Activated CD8-positive, alpha-beta memory T cell treated with anti-CD3 and anti-CD28 coated beads, Interleukin-2, amount 10 ng/mL, durations not matched to agents 7 days and 5 days (primary cell): Measurements from ENCODE around the gene TMED6. TPM values are rescaled to one million over a fixed set of nuclear protein-coding genes. Genes with fewer than 3 reads are reported as not detected.
"Not testable (repeated sequence)": the region's sequence is repeated elsewhere in the genome, so short reads cannot be mapped to it uniquely, and the experiment has no call there.

Experiments used
- ATAC-seq: fragments of 150-1000 bp; cut with Tn5 transposase; one replicate; pipeline ENCODE4 v1.10.0; 2021; ENCODE audit warnings: moderate library complexity
- CTCF ChIA-PET: fragments of 350-600 bp; sonication (Branson Sonifier 250); formaldehyde crosslinking; loops from one replicate; lab custom pipeline; 2021; ENCODE audit warnings: antibody characterized with exemption; lab: Charles Lee
- DNase-seq: peaks from one replicate; pipeline ENCODE4 v3.0.0-alpha.2; 2020
- H3K27ac Mint-ChIP-seq: one replicate; pipeline ENCODE4 v1.8.0; 2021; ENCODE audit warnings: mild to moderate bottlenecking, mixed read lengths
- H3K27me3 Mint-ChIP-seq: one replicate; pipeline ENCODE4 v1.8.0; 2021; ENCODE audit warnings: mixed read lengths
- H3K36me3 Mint-ChIP-seq: one replicate; pipeline ENCODE4 v1.8.0; 2021; ENCODE audit warnings: mild to moderate bottlenecking, mixed read lengths
- H3K4me1 Mint-ChIP-seq: one replicate; pipeline ENCODE4 v1.8.0; 2021; ENCODE audit warnings: mixed read lengths
- H3K4me3 Mint-ChIP-seq: one replicate; pipeline ENCODE4 v1.8.0; 2021; ENCODE audit warnings: mild to moderate bottlenecking, moderate library complexity, mixed read lengths
- H3K9me3 Mint-ChIP-seq: one replicate; pipeline ENCODE4 v1.8.0; 2022; ENCODE audit warnings: low read depth, mixed read lengths
- total RNA-seq, 2 experiments: library from RNA; stranded (reverse); gene quantifications; one replicate each; pipeline ENCODE4 v1.2.3, GENCODE V29; 2021

TMED6 gene
- total RNA-seq, 2 experiments from 2014 or later = 1.5 TPM

DNA sequence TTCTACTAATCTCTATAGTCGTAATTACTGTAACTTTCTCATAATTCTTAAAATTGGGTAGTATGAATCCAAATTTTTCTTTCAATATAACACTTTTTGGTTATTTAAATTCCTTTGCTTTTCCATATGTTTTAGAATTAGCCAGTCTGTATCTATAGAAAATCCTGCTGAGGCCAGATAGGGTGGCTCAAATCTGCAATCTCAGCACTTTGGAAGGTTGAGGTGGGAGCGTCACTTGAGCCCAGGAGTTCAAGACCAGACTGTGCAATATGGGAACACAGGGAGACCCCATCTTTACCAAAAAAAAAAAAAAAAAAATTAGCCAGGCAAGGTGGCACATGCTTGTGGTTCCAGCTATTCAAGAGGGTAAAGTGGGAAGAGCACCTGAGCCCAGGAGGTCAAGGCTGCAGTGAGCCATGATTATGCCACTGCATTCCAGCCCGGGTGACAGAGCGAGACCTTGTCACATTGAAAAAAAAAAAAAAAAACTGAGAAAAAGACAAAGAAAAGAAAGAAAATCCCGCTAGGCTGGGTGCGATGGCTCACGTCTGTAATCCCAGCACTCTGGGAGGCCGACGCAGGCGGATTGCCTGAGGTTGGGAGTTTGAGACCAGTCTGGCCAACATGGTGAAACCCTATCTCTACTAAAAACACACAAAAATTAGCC is 24.9 kb upstream of the TMED6 start:
- H3K36me3 Mint-ChIP-seq = peaks cover 40% of the 10 kb centered on the region
- no peak overlapping the region for H3K4me3 Mint-ChIP-seq
- DNase-seq (no peak), ATAC-seq (no peak)
- CTCF ChIA-PET = no interaction called here
- H3K27me3 Mint-ChIP-seq = no peaks in the 10 kb centered on the region
- H3K9me3 Mint-ChIP-seq = no peaks in the 10 kb centered on the region
- peaks cover 16% of the 10 kb centered on the region for H3K4me1 Mint-ChIP-seq
- H3K27ac Mint-ChIP-seq = no peak overlapping the region

DNA sequence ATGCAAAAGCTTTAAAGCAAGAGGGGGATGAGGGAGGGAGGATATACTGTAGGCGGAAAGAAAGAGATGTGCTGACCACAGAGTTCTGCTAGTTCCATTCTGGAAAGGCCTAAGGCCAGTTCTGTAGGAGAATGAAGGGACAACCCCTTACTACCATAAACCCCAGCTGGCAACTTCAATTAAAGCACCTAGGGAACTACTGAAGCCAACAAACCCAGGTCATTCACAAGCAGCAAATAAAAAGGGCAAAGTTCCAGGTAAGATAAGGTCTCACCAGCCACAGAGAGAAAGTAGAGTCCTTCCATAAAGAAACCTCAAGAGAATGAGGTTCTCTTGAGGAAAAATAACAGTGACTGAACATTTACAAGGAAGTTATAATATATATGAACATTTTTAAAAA is 21.4 kb upstream of the TMED6 start:
- H3K27ac Mint-ChIP-seq = no peak overlapping the region
- ATAC-seq = no peak
- peaks cover 13% of the 10 kb centered on the region for H3K4me1 Mint-ChIP-seq

DNA sequence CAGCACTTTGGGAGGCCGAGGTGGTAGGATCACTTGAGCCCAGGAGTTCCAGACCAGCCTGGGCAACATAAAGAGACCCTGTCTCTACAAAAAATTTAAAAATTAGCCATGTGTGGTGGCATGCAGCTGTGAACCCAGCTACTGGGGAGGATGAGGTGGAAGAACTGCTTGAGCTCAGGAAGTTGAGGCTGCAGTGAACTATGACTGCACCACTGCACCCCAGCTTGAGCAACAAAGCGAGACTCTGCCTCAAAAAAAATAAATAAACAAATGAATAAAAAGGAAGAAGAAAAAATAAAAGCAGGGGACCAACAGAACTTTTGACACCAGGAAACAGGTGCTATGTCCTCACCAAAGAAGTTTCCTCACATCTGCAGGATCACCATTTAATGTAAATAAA is 20.0 kb upstream of the TMED6 start:
- peaks cover 14% of the 10 kb centered on the region for H3K4me1 Mint-ChIP-seq
- H3K27ac Mint-ChIP-seq = peak overlapping the region; percentile 56
- H3K4me3 Mint-ChIP-seq = no peak overlapping the region
- H3K27me3 Mint-ChIP-seq = no peaks in the 10 kb centered on the region
- DNase-seq (no peak), ATAC-seq (no peak)
- CTCF ChIA-PET = no interaction called here
- H3K36me3 Mint-ChIP-seq = peaks cover 46% of the 10 kb centered on the region
- H3K9me3 Mint-ChIP-seq = no peaks in the 10 kb centered on the region

More for the DNA sequence above, 21.4 kb upstream of the TMED6 start:
- no peak for DNase-seq
- no peaks in the 10 kb centered on the region for H3K9me3 Mint-ChIP-seq
- H3K36me3 Mint-ChIP-seq = peaks cover 41% of the 10 kb centered on the region
- H3K27me3 Mint-ChIP-seq = no peaks in the 10 kb centered on the region
- CTCF ChIA-PET = interaction anchor here (1.2 kb wide), 1 partner anchor 23 kb away, joined by 3 read pairs; no protein-coding TSS in a partner anchor
- no peak overlapping the region for H3K4me3 Mint-ChIP-seq

DNA sequence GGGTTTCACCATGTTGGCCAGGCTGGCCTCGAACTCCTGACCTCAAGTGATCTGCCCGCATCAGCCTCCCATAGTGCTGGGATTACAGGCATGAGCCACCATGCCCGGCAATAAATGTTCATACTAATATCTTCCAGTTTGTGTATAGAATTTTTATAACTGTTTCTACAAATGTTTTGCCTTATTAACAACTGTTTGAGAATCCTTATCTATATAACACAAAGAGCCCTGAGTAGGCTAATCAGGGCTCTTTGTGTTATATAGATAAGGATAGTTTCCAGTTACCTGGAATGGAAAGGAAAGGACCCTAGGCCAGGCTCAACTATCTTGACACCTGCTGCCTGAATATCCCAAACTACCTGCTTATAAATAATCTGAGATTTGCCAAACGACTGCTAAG is 17.3 kb upstream of the TMED6 start:
- Mint-ChIP-seq H3K36me3 (peaks cover 53% of the 10 kb centered on the region), H3K9me3 (no peaks in the 10 kb centered on the region), H3K27ac (no peak overlapping the region), H3K4me3 (no peak overlapping the region), H3K27me3 (no peaks in the 10 kb centered on the region), H3K4me1 (peaks cover 13% of the 10 kb centered on the region)
- ATAC-seq (no peak), DNase-seq (no peak)
- CTCF ChIA-PET = no interaction called here

DNA sequence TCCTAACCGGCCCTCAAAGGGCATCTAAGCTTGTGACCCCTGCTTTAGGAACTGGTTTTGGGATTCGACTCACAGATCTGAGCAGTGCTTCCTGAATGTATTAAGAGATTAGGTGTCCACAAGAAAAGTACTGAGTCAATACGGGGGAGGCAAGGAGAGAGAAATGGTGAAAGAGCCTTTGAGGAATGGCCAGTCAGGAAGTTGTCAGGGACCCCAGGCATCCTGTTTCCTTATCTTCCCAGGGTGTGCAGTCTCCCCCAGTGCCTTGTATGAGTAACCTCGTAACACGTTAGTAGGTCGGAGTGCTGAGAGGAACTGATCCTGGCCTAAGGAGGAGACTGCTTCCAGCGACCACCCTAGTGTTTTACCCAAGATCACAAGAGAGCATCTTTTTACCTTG is 16.4 kb upstream of the TMED6 start:
- no peak overlapping the region for H3K27ac Mint-ChIP-seq
- no peak overlapping the region for H3K4me3 Mint-ChIP-seq
- ATAC-seq = no peak
- H3K4me1 Mint-ChIP-seq = peaks cover 9% of the 10 kb centered on the region
- H3K9me3 Mint-ChIP-seq = no peaks in the 10 kb centered on the region
- no peak for DNase-seq
- CTCF ChIA-PET = no interaction called here
- H3K27me3 Mint-ChIP-seq = no peaks in the 10 kb centered on the region
- peaks cover 50% of the 10 kb centered on the region for H3K36me3 Mint-ChIP-seq

DNA sequence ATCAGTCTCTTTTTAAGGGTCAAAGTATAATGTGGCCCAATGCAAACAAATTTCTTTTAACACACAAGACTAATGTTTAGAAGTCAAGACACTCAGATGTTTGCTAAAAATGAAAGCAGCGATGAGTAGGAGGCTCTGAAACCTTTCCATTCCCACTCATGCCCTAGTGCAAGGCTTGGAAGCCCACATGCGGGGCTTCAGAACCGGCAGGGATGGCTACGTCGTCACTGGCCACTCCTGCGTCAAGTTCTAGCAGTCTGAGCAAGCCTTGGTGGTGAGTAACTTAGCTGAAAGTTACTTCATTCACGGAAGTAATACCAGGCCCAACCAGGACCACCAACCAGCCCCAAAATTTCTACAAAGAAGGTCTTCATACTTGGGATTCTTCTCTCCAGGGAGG is 14.8 kb upstream of the TMED6 start:
- no peak overlapping the region for H3K27ac Mint-ChIP-seq
- no peaks in the 10 kb centered on the region for H3K27me3 Mint-ChIP-seq
- no peak overlapping the region for H3K4me3 Mint-ChIP-seq
- H3K36me3 Mint-ChIP-seq = peaks cover 46% of the 10 kb centered on the region
- H3K4me1 Mint-ChIP-seq = peaks cover 7% of the 10 kb centered on the region
- CTCF ChIA-PET = no interaction called here
- ATAC-seq = no peak
- H3K9me3 Mint-ChIP-seq = no peaks in the 10 kb centered on the region
- no peak for DNase-seq

DNA sequence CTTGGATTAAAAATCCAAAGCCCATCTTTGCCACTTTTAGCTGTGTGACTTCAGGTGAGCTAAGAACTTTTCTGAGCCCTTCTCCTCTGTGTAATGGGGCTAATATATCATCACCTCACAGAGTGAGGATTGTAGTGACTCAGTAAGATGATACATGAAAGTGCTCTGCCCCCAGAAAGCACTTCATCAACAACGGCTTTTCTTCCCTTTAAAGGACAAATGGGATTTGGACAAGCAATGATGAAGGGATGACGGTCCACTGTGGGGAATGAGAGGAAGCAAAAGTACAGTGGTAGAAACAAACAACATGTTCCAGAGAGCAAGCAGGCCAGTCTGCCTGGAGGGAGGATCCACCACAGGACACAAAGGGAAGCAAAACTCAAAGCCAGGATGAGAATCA is 14.3 kb upstream of the TMED6 start:
- Mint-ChIP-seq H3K27ac (no peak overlapping the region), H3K4me3 (no peak overlapping the region), H3K27me3 (no peaks in the 10 kb centered on the region), H3K36me3 (peaks cover 45% of the 10 kb centered on the region), H3K4me1 (peaks cover 7% of the 10 kb centered on the region), H3K9me3 (no peaks in the 10 kb centered on the region)
- CTCF ChIA-PET = no interaction called here
- ATAC-seq (no peak), DNase-seq (no peak)

DNA sequence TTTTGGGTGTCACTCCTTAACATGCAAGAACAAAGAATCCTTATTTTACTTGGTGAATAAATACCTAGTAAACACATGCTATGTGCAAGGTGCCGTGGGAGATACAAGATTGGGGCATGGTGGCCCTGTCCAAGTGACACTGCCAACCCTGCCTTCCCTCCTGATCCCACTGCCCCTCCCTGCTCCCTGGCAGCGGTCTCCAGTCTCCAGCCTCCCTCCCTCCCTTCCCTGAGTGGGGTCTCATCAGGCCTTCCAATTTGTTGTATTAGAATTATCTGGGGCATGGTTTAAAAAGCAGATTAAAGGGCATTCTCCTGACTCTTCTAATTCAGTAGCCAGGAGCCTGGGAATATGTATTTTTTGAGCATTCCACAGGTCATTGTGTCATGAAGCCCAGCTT is 12.5 kb upstream of the TMED6 start:
- H3K4me1 Mint-ChIP-seq = peaks cover 4% of the 10 kb centered on the region
- peaks cover 31% of the 10 kb centered on the region for H3K36me3 Mint-ChIP-seq
- DNase-seq (no peak), ATAC-seq (no peak)
- no peak overlapping the region for H3K27ac Mint-ChIP-seq
- H3K9me3 Mint-ChIP-seq = no peaks in the 10 kb centered on the region
- no peaks in the 10 kb centered on the region for H3K27me3 Mint-ChIP-seq
- CTCF ChIA-PET = no interaction called here
- no peak overlapping the region for H3K4me3 Mint-ChIP-seq

DNA sequence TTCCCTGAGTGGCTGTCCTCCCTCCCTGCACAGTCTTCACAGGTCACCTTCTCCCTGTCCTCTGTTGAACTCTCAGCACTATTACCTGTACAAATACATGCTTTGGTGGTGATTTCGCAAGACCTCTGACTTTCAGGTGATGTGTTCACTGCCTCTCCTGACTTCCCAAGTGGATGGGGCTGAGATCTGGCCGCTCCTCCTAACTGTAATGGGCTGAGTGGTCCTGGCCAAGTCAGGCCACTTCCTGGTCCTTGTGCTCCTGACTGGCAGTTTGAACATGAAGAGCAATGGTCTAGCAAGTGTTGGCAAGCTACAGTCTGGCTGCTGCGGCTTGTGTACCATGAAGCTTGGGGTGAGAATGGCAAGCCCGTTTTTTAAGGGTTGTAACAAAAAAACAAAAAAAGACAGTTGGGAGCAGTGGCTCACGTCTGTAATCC is 11.7 kb upstream of the TMED6 start:
- Mint-ChIP-seq H3K4me1 (peaks cover 4% of the 10 kb centered on the region), H3K27me3 (no peaks in the 10 kb centered on the region), H3K4me3 (no peak overlapping the region), H3K27ac (no peak overlapping the region), H3K9me3 (no peaks in the 10 kb centered on the region), H3K36me3 (peaks cover 29% of the 10 kb centered on the region)
- DNase-seq = no peak
- CTCF ChIA-PET = no interaction called here
- no peak for ATAC-seq

DNA sequence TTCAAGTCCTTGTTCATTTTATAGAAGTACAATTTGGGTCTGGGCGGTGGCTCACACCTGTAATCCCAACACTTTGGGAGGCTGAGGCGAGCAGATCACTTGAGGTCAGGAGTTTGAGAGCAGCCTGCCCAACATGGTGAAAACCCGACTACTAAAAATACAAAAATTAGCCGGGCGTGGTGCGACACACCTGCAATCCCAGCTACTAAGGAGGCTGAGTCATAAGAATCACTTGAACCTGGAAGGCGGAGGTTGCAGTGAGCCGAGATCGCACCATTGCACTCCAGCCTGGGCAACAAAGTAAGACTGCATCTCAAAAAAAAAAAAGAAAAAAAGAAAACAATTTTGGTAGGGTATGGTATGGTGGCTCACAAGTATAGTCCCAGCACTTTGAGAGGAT is 8.5 kb upstream of the TMED6 start:
- H3K4me3 Mint-ChIP-seq, H3K9me3 Mint-ChIP-seq, CTCF ChIA-PET, H3K4me1 Mint-ChIP-seq, H3K27me3 Mint-ChIP-seq, DNase-seq, ATAC-seq, H3K27ac Mint-ChIP-seq: not testable (repeated sequence)
- H3K36me3 Mint-ChIP-seq = peaks cover 19% of the 10 kb centered on the region

DNA sequence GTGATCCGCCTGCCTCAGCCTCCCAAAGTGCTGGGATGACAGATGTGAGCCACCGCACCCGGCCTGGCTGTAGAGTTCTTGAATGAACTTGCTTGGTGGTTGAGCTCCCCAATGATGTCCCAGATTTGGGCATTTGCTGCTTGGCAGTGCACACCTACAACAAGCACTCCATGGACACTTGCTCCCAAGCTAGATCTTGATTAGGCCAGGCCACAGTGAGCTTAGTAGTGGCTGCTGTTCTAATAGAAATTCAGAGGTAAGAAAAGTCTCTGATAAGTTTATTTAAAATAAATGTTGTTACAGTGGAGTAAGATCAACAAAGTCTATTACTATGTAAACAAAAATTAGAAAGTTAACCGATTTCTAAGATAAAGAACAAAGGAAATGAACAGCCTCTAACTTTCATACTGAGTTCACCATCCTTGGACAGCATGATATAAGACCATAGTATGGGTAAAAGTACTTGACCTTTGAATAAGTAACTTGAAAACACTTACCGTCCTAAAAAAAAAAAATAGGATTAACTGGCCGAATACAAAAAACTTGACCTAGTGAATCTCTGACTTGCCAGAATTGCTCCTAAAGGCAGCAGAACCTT is 951 bp downstream of the TMED6 start:
- DNase-seq = no peak
- Mint-ChIP-seq H3K4me1 (peaks cover 12% of the 10 kb centered on the region), H3K9me3 (no peaks in the 10 kb centered on the region), H3K27me3 (no peaks in the 10 kb centered on the region), H3K27ac (no peak overlapping the region), H3K4me3 (no peak overlapping the region), H3K36me3 (peaks cover 23% of the 10 kb centered on the region)
- ATAC-seq = no peak
- CTCF ChIA-PET = no interaction called here

DNA sequence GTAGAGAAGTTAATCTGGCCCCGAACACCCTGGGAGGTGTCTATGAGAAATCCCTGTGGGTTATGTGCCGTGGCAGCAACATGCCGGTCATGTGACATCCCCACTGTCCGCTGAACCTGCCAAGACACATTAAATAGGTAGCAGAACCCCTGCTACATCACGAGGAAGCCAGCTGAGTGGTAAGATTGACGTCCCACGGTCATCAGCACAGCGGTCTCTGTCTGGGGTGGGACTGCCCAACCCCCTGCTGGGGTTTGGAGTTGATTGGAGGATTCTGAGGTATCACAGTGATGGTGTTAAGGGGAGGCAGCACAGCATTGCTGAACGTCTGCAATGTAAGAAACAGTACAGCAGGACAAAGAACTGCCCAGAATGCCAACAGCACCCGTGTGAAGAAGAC is 2.0 kb downstream of the TMED6 start:
- Mint-ChIP-seq H3K4me1 (peaks cover 17% of the 10 kb centered on the region), H3K27me3 (no peaks in the 10 kb centered on the region), H3K9me3 (no peaks in the 10 kb centered on the region), H3K36me3 (peaks cover 22% of the 10 kb centered on the region), H3K4me3 (no peak overlapping the region), H3K27ac (no peak overlapping the region)
- CTCF ChIA-PET = no interaction called here
- no peak for ATAC-seq
- DNase-seq = no peak

DNA sequence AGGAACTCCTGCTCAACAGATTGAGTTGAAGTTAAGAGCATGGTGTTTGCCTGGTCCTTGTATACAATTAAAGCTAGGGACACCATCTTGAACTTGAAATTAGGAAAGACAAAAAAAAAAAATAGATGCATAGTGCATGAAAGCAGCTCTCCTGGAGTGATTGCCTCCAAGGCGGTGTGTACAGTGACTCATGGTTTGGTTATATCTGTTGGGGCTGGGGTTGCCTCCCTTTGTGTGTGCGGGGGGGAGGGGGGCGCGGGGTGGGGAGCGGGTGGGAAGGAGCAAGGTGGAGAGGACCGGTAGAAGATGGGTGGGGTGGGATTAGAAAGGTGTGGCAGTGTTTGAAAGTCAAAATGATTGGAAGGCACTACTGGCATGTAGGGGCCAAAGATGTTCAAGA is 3.4 kb downstream of the TMED6 start:
- H3K9me3 Mint-ChIP-seq = no peaks in the 10 kb centered on the region
- H3K4me3 Mint-ChIP-seq = no peak overlapping the region
- CTCF ChIA-PET = no interaction called here
- no peak for ATAC-seq
- peaks cover 24% of the 10 kb centered on the region for H3K36me3 Mint-ChIP-seq
- no peak overlapping the region for H3K27ac Mint-ChIP-seq
- no peak for DNase-seq
- no peaks in the 10 kb centered on the region for H3K27me3 Mint-ChIP-seq
- peaks cover 17% of the 10 kb centered on the region for H3K4me1 Mint-ChIP-seq

DNA sequence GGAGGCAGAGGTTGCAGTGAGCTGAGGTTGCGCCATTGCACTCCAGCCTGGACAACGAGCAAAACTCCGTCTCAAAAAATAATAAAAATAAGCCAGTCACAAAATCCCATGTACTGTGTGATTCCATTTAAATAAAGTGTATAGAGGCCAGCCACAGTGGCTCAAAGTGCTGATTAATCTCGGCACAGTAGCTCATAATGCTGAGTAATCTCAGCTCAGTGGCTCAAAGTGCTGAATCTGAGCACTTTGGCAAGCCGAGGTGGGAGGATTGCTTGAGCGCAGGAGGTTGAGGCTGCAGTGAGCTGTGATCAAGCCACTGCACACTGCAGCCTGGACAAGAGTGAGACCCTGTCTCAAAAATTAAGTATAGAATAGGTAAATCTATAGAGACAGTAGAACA is 4.9 kb downstream of the TMED6 start:
- Mint-ChIP-seq H3K27me3 (no peaks in the 10 kb centered on the region), H3K4me1 (peaks cover 26% of the 10 kb centered on the region), H3K4me3 (no peak overlapping the region), H3K27ac (no peak overlapping the region), H3K36me3 (peaks cover 23% of the 10 kb centered on the region), H3K9me3 (no peaks in the 10 kb centered on the region)
- ATAC-seq (no peak), DNase-seq (no peak)
- CTCF ChIA-PET = no interaction called here
